ENCODE measurements around the gene NTS. TPM values are rescaled to one million over a fixed set of nuclear protein-coding genes. Genes with fewer than 3 reads are reported as not detected.

NTS gene
- total RNA-seq (not detected), polyA plus RNA-seq (not detected), total RNA-seq (0 to 0.08 (median 0) reads per million in 6 experiments)

GRCh38 chr12:85874031-85874461 is at the start of gene NTS:
TSS of gene NTS (plus strand) at chr12:85874295. CDS start at chr12:85874404, 109 bp downstream.
- ATAC-seq = no peak
- DNase-seq = no peak
- H3K9me3 Mint-ChIP-seq = no peaks in the 10 kb centered on the region
- H3K4me3 Mint-ChIP-seq = no peak within 1 kb of the TSS
- no peak within 1 kb of the TSS for H3K27ac Mint-ChIP-seq
- H3K36me3 Mint-ChIP-seq = no peaks in the 10 kb centered on the region
- peaks cover 0 to 2% (median 0%) of the 10 kb centered on the region in 5 donors for H3K27me3 Mint-ChIP-seq
- no peaks in the 10 kb centered on the region for H3K4me1 Mint-ChIP-seq
- POLR2A ChIA-PET = no interaction called here

- ATAC-seq (no peak), DNase-seq (no peak)
- no peak overlapping the region for H3K4me3 Mint-ChIP-seq
- peaks cover 0 to 5% (median 2%) of the 10 kb centered on the region in 5 donors for H3K27me3 Mint-ChIP-seq
- POLR2A ChIA-PET = no interaction called here
- no peaks in the 10 kb centered on the region for H3K36me3 Mint-ChIP-seq
- H3K27ac Mint-ChIP-seq = no peak overlapping the region
- H3K4me1 Mint-ChIP-seq = no peaks in the 10 kb centered on the region
- H3K9me3 Mint-ChIP-seq = peaks cover 0 to 13% (median 0%) of the 10 kb centered on the region in 9 donors
Observed at GRCh38 chr12:85825746-85826145, 48.3 kb upstream of the NTS start.

DNA sequence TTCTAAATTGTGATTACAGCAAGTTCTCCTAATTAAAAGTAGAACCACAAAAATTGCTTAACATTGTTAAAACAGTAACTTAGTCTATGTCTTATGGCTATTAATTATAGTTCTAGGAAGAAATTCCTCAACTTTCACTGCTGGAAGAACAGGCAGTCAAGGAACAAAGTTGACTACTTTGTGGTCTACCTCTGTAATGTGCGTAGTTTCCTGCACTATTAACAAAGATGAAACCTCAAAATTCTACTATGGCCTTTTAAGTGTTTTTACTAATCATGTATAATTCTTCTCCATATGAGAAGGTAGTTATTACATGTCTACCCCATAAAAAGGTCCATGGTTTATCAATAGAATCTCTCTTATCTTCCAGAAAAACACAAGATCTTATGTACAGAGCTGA is 45.5 kb upstream of the NTS start:
- no peaks in the 10 kb centered on the region for H3K4me1 Mint-ChIP-seq
- ATAC-seq (no peak), DNase-seq (no peak)
- no peaks in the 10 kb centered on the region for H3K36me3 Mint-ChIP-seq
- H3K27ac Mint-ChIP-seq = no peak overlapping the region
- H3K9me3 Mint-ChIP-seq = peaks cover 0 to 10% (median 0%) of the 10 kb centered on the region in 9 donors
- no peak overlapping the region for H3K4me3 Mint-ChIP-seq
- POLR2A ChIA-PET = no interaction called here
- peaks cover 0 to 5% (median 2%) of the 10 kb centered on the region in 5 donors for H3K27me3 Mint-ChIP-seq

DNA sequence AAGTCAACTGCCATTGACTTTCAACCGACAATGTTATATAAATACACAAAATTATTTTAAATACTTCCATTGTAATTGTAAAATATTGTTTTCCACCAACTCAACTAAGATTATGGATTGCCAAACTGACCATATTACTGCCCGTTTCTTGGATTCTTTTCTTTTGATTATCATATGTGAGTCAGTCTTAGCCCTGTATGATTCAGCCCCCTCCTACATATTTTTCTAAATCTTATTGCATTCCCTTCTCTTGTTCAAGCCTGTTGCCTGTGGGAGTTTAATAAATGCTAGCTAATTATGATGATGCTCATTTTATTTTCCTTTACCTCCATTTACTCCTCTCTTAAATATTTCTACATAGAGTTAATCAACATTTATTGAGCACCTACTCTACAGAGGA is 44.7 kb upstream of the NTS start:
- Mint-ChIP-seq H3K4me3 (no peak overlapping the region), H3K27ac (no peak overlapping the region), H3K27me3 (peaks cover 0 to 5% (median 2%) of the 10 kb centered on the region in 5 donors), H3K4me1 (no peaks in the 10 kb centered on the region), H3K9me3 (peaks cover 0 to 7% (median 0%) of the 10 kb centered on the region in 9 donors), H3K36me3 (no peaks in the 10 kb centered on the region)
- no peak for ATAC-seq
- POLR2A ChIA-PET = no interaction called here
- no peak for DNase-seq

- Mint-ChIP-seq H3K4me3 (no peak overlapping the region), H3K27me3 (peaks cover 0 to 5% (median 4%) of the 10 kb centered on the region in 5 donors), H3K27ac (no peak overlapping the region), H3K9me3 (peaks cover 0 to 7% (median 0%) of the 10 kb centered on the region in 9 donors), H3K4me1 (no peaks in the 10 kb centered on the region), H3K36me3 (no peaks in the 10 kb centered on the region)
- ATAC-seq = no peak
- no peak for DNase-seq
- POLR2A ChIA-PET = no interaction called here
Observed at GRCh38 chr12:85831327-85831990, 42.6 kb upstream of the NTS start.

DNA sequence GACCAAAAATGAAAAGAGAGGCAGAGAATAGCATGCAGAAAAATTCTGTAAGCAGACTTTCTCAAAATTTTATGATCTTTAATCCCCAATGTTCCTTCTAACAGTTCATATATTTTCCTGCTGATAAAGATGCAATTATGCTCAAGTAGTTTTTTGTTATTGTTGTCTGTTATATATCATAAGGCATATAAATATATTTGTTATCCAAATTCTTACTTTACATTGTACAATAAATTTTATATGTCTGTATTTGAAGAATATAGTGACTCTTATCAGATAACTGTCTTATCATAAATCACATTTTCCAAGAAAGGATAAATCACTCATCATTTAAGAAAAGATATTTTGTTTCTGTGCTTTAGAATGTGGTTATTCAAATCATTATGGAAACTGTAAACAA is 40.5 kb upstream of the NTS start:
- POLR2A ChIA-PET = no interaction called here
- Mint-ChIP-seq H3K36me3 (no peaks in the 10 kb centered on the region), H3K4me1 (no peaks in the 10 kb centered on the region), H3K27ac (no peak overlapping the region), H3K9me3 (no peaks in the 10 kb centered on the region), H3K4me3 (no peak overlapping the region), H3K27me3 (peaks cover 0 to 5% (median 0%) of the 10 kb centered on the region in 5 donors)
- ATAC-seq (no peak), DNase-seq (no peak)

GRCh38 chr12:85834378-85834777 is 39.7 kb upstream of the NTS start:
- ATAC-seq (no peak), DNase-seq (no peak)
- POLR2A ChIA-PET = no interaction called here
- H3K4me1 Mint-ChIP-seq = no peaks in the 10 kb centered on the region
- H3K9me3 Mint-ChIP-seq = no peaks in the 10 kb centered on the region
- no peak overlapping the region for H3K4me3 Mint-ChIP-seq
- no peaks in the 10 kb centered on the region for H3K36me3 Mint-ChIP-seq
- H3K27me3 Mint-ChIP-seq = peaks cover 0 to 3% (median 0%) of the 10 kb centered on the region in 5 donors
- no peak overlapping the region for H3K27ac Mint-ChIP-seq

DNA sequence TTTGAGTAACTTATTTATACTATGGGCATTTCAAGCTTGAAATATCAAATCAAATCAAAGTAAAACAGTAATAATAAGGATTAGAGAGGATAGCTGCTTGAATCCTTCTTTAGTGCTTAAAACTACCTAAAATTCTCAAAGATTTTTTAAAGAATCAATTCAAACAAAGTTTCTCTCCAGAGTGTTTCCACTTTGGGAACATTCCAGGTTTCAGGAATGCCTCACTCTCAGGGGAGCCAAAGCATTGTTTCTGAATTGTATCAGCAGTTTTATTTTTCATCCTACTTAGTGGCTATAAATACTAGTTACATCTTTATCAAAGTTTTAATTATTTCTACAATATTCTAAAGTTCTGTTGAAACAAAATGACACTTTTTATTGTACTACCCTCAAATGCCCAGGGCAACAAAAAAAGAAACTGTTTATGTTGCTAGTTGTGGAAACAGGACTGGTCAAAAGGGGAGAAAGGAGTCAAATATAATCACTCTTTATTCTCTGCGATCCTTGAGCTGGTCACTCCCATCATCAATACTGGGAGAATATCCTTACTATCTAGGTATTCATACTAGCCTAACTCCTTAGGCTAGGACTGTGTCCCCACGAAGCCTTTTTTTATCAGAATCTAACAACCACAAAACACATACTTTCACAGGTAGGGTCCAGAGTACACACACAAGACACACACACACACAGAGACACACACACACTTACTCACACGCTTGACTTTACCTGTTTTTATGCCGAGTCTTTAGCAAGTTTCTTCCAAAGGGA is 38.5 kb upstream of the NTS start:
- Mint-ChIP-seq H3K36me3 (no peaks in the 10 kb centered on the region), H3K4me3 (no peak overlapping the region), H3K9me3 (no peaks in the 10 kb centered on the region), H3K4me1 (no peaks in the 10 kb centered on the region), H3K27ac (no peak overlapping the region), H3K27me3 (peaks cover 0 to 3% (median 0%) of the 10 kb centered on the region in 5 donors)
- no peak for ATAC-seq
- POLR2A ChIA-PET = no interaction called here
- no peak for DNase-seq

DNA sequence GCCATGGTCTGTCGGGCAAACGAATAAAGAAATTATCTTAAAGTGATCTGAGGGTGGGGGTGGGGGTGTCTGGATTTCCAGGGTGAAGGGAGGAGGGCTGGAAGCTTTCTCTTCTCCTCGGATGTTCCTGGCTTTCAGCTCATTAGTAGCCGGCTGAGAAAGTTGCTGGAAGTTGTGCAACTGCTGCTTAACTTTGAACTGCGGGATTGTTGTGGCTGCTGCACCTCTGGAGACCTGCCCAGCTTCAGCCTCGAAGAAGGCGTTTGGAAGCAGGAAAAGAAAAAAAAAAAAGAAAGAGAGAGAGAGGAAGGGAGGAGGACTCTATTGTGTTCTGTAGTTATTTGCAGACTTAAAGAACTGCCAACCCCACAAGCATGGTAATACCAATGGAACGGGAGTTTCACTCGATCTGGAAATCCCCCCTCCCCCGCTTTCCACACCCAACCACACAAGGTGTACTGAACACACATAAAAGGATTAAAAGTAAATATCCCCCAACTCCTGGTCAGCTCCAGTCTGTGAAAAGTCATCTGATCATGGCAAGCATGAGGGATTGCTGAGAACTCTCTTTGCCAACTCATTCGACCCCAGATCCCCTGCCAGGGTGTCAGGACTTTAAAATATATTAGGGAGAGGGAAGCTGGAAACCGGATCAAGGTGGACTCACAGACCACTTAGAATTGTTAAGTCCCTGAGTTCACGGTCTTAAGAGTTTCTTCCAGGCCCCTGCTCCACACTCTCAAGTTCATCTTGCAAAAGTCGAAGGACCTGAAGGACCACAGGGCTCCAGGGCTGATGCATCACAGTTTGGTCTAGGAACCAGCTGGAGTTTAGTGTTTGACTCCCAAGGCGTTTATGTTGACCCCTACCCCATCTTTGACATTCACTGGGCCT is 37.7 kb upstream of the NTS start, which contains the start of gene RASSF9:
RASSF9 (minus strand) TSS at position 213 of the 894 bp plus-strand sequence; CDS start at position 5, 208 bp downstream.
- H3K27me3 Mint-ChIP-seq = peaks cover 0 to 3% (median 0%) of the 10 kb centered on the region in 5 donors
- H3K27ac Mint-ChIP-seq = no peak within 1 kb of the TSS
- H3K4me1 Mint-ChIP-seq = no peaks in the 10 kb centered on the region
- ATAC-seq (no peak), DNase-seq (no peak)
- POLR2A ChIA-PET = no interaction called here
- H3K4me3 Mint-ChIP-seq = no peak within 1 kb of the TSS
- no peaks in the 10 kb centered on the region for H3K9me3 Mint-ChIP-seq
- H3K36me3 Mint-ChIP-seq = no peaks in the 10 kb centered on the region

DNA sequence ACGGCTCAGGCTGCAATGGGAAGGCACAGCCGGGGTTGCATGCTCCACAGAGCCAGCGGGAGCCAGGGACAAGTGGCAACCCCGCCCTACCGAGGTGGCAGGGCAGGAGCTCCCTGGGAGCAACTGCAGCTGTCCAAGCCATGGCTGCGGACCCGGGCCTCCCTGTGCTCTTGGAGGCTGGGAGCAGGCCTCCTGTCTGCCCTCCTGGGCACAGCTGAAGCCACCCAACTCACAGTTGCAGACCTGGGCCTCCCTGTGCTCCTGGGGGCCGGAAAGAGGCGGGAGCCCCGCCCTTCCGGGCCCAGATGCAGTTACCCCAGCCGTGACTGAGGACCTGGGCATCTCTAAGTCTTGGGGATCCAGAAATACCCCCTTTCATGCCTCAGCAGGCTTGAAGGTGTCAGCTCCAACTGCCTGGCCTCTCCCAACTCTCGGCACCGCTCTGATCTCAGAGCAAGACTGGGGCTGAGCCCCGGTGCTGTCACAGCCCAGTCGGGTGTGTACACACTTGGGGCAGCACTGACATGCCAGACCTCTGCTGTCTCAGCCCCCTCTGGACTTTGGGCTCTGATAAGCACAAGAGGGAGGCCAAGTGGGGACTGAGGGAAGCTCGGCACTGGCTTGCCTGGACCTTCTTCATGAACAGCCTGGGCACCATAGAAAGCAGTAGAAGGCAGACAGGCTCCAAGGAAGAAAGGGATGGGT is 30.3 kb upstream of the NTS start:
- peaks cover 0 to 2% (median 0%) of the 10 kb centered on the region in 9 donors for H3K9me3 Mint-ChIP-seq
- no peak overlapping the region for H3K27ac Mint-ChIP-seq
- POLR2A ChIA-PET = no interaction called here
- no peaks in the 10 kb centered on the region for H3K36me3 Mint-ChIP-seq
- H3K4me3 Mint-ChIP-seq = no peak overlapping the region
- H3K4me1 Mint-ChIP-seq = no peaks in the 10 kb centered on the region
- ATAC-seq (no peak), DNase-seq (no peak)
- H3K27me3 Mint-ChIP-seq = no peaks in the 10 kb centered on the region

- no peak for DNase-seq
- no peaks in the 10 kb centered on the region for H3K36me3 Mint-ChIP-seq
- POLR2A ChIA-PET = no interaction called here
- peaks cover 0 to 10% (median 0%) of the 10 kb centered on the region in 9 donors for H3K9me3 Mint-ChIP-seq
- H3K4me3 Mint-ChIP-seq = no peak overlapping the region
- H3K27ac Mint-ChIP-seq = no peak overlapping the region
- H3K4me1 Mint-ChIP-seq = no peaks in the 10 kb centered on the region
- H3K27me3 Mint-ChIP-seq = no peaks in the 10 kb centered on the region
- no peak for ATAC-seq
Observed at GRCh38 chr12:85849344-85849743, 24.8 kb upstream of the NTS start.

- Mint-ChIP-seq H3K27me3 (no peaks in the 10 kb centered on the region), H3K27ac (no peak overlapping the region), H3K36me3 (no peaks in the 10 kb centered on the region), H3K4me3 (no peak overlapping the region), H3K9me3 (peaks cover 0 to 5% (median 0%) of the 10 kb centered on the region in 9 donors), H3K4me1 (no peaks in the 10 kb centered on the region)
- DNase-seq = no peak
- POLR2A ChIA-PET = no interaction called here
- ATAC-seq = no peak
Observed at GRCh38 chr12:85855305-85855704, 18.8 kb upstream of the NTS start.
